DOHH2 (cell line): ENCODE results near the gene USH1C.

Source experiments
- CTCF ChIP-seq: fragments of 200-600 bp; sonication (generic); IDR thresholded peaks from one replicate; pipeline ENCODE4 v1.5.1; 2014; ENCODE audit warnings: antibody characterized with exemption, mild to moderate bottlenecking, low read depth, low read length; ENCODE audit not compliant: poor library complexity, severe bottlenecking
- EZH2phosphoT487 ChIP-seq: fragments of 200-600 bp; sonication (generic); IDR thresholded peaks from 2 replicates; pipeline ENCODE4 v1.6.1; 2017; ENCODE audit warnings: borderline replicate concordance, mild to moderate bottlenecking, antibody characterized with exemption, low read length, moderate library complexity, mixed read lengths

- TF ChIP-seq CTCF (no peak), EZH2phosphoT487 (no peak)
Observed at GRCh38 chr11:17515443-17516176, 28.6 kb downstream of the USH1C start.
